Right forelimb (tissue), 1 donor: ENCODE data around the gene ARHGAP27.

Experiments used
- DNase-seq: peaks from one replicate; pipeline ENCODE4 v3.0.0-alpha.2; 2018

Gene ARHGAP27

GRCh38 chr17:45405250-45406086 lies 27.2 kb downstream of the ARHGAP27 start:
- DNase-seq, result peak; percentile 45

DNA sequence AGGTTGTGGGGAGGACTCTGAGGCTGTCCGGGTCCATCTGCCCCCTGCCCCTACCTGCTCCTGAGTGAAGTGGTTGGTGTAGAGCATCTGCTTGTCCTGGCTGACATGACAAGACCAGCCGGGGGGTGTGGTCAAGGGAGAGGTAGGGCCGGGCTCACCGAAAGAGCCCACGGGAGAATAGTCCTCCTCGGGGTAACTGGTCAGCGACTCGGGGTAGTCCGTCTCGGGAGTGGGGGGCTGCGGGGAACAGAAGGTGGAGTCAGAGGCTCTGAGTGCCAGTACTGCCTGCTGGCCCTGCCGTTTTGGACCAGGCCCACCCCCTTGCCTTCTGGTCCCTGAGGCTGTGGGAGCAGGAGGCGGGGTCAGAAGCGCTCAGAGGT lies 27.8 kb downstream of the ARHGAP27 start:
- DNase-seq, result no peak

GRCh38 chr17:45403906-45404490 lies 28.7 kb downstream of the ARHGAP27 start:
- no peak for DNase-seq

DNA sequence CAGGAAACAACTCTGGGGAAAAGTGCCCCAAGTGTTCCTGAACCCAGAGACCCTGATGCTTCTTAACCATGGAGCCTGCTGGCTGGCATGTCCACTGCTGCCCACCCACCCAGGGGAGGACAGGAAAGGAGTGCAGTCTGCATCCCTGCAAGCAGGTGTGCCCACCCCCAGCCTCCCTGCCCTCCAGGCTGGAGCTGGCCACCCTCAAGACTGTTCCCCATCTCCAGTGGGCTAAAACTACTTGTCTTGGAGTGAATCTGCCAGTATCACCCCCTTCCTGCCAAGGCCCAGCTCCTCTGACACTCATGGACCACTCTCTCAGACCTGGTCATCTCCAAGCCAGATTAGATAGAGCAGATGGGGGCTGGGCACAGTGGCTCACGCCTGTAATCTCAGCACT lies 29.8 kb downstream of the ARHGAP27 start:
- peak; percentile 6 for DNase-seq

GRCh38 chr17:45398800-45399199 lies 33.9 kb downstream of the ARHGAP27 start:
- no peak for DNase-seq

- DNase-seq, result no peak
Measured at GRCh38 chr17:45397796-45398195, 34.9 kb downstream of the ARHGAP27 start.

- DNase-seq, result no peak
Measured at GRCh38 chr17:45396496-45397205, 36.0 kb downstream of the ARHGAP27 start.

DNA sequence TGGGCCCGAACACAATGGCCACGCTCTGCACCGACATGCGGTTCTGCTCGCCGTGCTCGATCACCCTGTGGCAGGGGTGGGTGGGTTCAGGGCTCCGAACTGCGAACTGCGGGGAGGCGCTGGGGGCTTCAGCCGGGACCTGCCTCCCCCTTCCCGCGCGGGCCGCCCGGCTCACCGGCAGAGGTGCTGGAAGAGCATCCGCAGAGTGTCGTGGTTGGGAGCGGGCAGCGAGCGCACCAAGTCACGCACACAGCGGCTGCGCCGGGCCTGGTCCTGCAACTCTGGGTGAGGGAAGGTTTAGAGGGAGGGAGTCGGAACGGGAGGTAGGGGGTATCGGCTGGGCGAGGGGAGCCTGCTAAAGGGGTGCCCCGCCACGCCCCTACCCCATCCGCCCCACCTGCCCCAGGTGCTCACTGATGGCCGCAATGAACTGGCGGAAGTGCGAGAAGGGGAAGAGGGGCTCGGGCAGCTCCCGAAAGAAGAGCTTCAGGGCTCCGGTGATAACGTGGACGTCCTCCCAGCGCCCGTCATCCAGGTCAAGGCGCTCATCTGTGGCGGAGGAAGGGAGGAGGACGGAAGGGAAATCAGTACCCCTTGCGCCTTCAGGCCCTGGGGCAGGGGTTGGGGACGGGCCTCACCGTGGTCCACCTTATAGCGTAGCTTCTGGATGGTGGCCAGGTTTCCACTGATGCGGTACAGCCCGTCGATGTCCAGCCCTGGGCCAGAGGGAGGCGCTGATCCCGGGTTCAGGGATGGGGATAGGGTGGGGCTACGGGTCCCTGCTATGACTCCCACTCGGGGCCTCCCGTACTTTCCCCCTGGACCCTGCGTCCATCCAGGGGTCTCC lies 36.9 kb downstream of the ARHGAP27 start:
- DNase-seq, result no peak

DNA sequence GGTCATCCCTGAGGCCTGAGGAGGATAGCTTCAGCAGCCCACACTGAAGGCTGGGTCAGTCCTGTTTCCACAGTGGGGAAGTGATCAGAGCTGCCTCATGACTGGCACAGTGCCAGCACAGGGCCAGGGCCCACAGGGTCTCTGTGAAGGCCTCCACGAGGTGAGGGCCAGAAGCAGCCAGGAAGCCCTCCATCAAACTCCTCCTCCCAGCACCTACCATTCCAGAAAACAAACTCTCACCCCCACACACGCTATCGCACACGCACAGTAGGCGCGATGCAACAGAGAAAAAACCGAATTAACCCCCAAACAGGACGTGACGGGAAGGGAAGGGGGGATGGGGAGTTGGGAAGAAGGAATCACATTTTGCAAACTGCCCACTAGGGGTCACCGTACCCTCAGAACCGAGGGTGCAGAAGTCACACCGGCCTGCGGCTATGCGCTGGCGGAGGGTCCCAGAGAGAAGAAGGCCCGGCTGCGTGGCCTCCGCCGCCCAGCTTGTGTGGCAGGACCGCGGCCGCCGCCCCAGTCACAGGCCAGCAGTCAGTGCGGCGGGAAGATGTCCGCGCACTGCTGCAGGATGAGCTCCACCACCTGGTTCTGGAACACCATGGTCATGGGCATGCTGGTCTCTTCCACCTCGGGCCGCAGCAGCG lies 37.6 kb downstream of the ARHGAP27 start:
- peak; percentile 89 for DNase-seq

DNA sequence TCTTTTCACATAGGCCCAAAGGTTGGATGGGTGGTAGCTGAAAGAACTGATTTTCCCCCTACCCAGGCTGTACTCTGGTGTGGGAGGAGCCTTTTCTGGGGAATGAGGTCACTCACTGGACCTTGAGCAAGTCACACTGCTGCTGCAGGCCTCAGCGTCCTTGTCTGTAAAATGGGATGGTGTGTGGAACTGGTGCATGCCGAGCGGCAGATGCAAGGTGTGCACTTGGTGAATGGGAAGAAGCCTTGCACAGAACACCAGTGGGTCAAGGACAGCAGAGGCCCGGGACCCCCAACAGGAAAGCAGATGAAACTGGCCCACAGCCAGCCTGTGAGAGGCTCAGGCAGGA lies 38.1 kb downstream of the ARHGAP27 start:
- DNase-seq, result no peak

GRCh38 chr17:45394091-45394490 lies 38.6 kb downstream of the ARHGAP27 start:
- DNase-seq, result no peak

- DNase-seq, result no peak
Measured at GRCh38 chr17:45393411-45393810, 39.3 kb downstream of the ARHGAP27 start.

- no peak for DNase-seq
Measured at GRCh38 chr17:45391918-45392317, 40.8 kb downstream of the ARHGAP27 start.

DNA sequence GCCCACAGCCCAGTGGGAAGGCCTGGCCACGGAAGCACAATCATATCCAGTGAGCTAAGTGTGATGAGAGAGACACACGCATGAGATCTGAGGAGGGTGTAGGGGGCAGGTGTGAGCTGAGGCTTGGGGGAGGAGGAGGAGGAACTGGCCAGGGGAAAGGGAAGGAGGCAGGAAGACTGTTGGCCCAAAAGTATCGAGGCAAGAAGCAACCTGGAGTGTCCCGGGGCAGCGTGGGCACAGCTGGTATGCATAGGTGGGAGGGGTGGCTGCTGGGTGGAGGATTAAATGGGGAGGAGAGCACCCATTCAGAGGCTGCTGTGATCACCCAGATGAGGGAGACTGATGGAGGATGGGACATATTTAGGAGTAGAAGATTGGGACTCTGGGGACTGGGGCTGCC lies 41.4 kb downstream of the ARHGAP27 start:
- no peak for DNase-seq

DNA sequence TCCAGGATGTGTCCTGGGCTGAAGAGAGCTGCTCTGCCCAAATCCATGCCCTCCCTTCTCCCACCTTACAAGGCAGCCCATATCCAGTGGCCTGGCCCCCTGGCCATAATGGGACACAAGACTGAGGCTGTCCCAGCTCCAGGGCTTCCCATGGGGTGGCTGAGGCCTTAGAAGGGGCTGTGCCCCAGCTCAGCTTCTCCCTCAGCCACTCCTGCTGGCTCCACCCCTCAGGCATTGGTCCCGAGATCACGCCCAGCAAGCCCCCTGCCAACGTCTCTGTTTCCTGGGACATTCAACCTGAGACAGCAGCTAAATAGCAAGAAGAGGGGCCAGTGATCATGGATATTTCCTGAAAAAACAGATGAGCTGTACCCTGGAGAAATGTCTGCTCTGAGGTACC lies 43.3 kb downstream of the ARHGAP27 start:
- DNase-seq, result no peak

DNA sequence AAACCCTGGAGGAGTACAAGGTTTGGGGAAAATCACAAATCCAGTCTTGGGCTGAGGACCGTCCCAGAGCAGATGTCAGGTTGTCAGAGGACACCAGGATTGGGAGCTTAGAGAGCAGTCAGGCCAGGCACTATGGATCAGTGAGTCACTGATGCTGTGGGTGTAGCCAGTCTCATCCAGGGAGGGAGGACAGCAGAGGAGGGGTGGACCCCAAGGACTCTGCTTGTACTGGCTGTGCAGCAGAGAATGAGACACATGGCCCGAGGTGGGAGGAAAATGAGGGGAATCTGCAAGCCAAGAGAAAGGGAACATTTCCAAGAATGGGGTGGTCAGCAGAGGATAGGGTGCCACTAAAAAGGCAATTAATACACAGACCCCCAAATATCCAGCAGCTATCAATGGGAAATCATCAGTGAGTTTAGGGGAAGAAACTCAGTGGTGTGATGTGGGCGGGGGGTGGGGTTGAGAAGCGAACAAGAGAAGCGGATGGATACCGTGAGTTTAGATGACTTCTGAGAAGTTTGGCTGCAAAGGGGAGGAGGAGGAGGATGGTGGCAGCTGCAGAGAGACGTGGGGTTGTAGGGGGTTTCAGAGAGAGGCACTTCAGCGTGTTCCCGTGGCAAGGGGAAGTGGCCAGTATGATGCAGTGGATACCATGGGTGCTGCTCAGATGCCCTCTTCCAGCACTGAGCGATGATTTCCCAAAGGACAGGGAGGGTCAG lies 43.9 kb downstream of the ARHGAP27 start:
- DNase-seq, result no peak

DNA sequence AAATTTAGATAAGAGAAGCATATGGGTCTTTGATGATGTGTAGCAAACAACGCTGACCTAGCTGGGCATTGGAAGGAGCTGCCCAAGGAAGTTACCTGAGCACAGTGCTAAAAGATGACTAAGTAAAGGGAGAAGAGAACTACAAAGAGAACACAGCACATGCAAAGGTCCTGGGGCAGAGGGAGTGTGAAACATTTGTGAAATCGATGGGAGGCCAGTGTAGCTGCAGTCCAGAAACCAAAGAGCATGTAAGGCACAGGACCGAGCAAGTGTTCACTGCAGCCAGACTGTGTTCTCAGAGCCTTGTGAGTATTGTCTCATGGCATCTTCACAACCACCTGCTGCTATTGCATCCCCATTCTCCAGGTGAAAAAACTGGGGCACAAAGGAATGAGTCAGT lies 44.9 kb downstream of the ARHGAP27 start:
- DNase-seq, result no peak

- no peak for DNase-seq
Measured at GRCh38 chr17:45386178-45386577, 46.5 kb downstream of the ARHGAP27 start.

DNA sequence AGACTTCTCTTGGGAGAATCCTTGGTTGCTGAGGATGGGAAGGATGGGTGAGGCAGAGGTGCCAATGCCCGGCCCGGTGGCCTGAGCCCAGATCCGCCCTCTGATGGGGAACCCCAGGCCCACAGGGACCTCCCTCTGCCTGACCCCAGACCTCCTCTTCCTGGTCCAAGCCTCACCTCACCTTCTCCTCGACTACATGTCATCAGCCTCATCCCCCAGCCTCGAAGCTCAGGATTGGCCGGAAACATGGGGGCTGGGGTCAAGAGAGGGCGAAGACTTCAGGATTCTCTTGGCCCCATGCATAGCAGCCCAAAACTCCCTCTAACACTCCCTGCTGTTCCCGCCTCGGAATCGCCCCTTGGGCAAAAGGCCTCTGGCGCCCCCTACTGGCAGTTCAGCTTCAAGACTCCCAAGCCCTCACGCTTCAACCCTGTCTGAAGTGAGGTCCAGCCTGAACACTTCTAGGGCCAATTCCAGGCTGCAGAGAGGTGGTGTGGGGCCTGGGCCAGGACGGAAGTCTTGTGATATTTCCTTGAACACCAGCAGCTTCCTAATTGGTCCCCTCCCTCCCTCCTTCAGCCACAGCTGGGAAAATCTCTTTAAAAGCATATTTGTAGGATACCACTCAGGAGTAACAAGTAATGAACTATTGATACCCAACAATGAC lies 47.2 kb downstream of the ARHGAP27 start:
- peak; percentile 91 for DNase-seq

DNA sequence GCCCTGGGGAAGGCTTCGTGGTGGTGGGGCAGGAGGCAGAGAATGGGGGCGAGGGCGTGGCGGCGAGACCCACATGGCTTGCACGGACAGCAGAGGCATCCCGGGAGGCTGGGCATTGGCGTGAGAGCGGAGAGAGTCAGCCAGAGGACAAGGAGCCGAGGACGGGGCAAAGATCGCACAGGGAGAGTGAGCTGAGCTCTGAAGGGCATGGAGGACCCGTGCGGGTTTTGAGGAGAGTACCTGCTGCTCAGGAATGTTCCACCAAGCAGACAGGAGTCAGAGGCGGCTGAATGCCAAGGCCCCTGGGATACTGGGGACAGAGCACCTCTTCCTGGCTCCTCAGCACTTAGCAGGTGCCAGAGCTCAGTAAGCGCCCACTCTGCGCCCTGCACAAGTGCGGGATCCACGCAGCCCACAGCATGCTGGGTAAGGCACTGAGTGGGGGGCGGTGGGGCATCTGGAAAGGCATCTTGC lies 47.8 kb downstream of the ARHGAP27 start:
- no peak for DNase-seq
